Measurements from ENCODE around the gene C11orf65.

C11orf65 gene

GRCh38 chr11:108351468-108351867 lies 115.9 kb downstream of the C11orf65 start:
- DNase-seq (ENCODE audit: low spot score): no peak
- no peak overlapping the region for H3K27ac ChIP-seq
- ChIA-PET POLR2A (ENCODE audit: low non-redundant PET) (no interaction called here), CTCF (no interaction called here)
- TF ChIP-seq CTCF (conservative IDR thresholded peaks at IDR 0.05; ENCODE audit: low read depth): no peak

- POLR2A ChIA-PET (ENCODE audit: low non-redundant PET): no interaction called here
- CTCF ChIA-PET: interaction anchor here (0.6 kb wide), 1 partner anchor 220 kb away, joined by 3 read pairs; no protein-coding TSS in a partner anchor
- no peak for TF ChIP-seq CTCF (conservative IDR thresholded peaks at IDR 0.05; ENCODE audit: low read depth)
- no peak overlapping the region for H3K27ac ChIP-seq
- no peak for DNase-seq (ENCODE audit: low spot score)
Observed at GRCh38 chr11:108346451-108346850, 120.9 kb downstream of the C11orf65 start.

GRCh38 chr11:108345767-108346166 lies 121.6 kb downstream of the C11orf65 start:
- POLR2A ChIA-PET (ENCODE audit: low non-redundant PET): no interaction called here
- DNase-seq (ENCODE audit: low spot score): no peak
- TF ChIP-seq CTCF (conservative IDR thresholded peaks at IDR 0.05; ENCODE audit: low read depth): no peak
- CTCF ChIA-PET: no interaction called here
- H3K27ac ChIP-seq: no peak overlapping the region

- CTCF ChIA-PET: no interaction called here
- no peak for DNase-seq (ENCODE audit: low spot score)
- POLR2A ChIA-PET (ENCODE audit: low non-redundant PET): no interaction called here
- no peak overlapping the region for H3K27ac ChIP-seq
- TF ChIP-seq CTCF (conservative IDR thresholded peaks at IDR 0.05; ENCODE audit: low read depth): no peak
Observed at GRCh38 chr11:108343714-108344113, 123.6 kb downstream of the C11orf65 start.

GRCh38 chr11:108341654-108342053 lies 125.7 kb downstream of the C11orf65 start:
- ChIA-PET CTCF (no interaction called here), POLR2A (ENCODE audit: low non-redundant PET) (no interaction called here)
- no peak for TF ChIP-seq CTCF (conservative IDR thresholded peaks at IDR 0.05; ENCODE audit: low read depth)
- no peak overlapping the region for H3K27ac ChIP-seq
- no peak for DNase-seq (ENCODE audit: low spot score)

- TF ChIP-seq CTCF (conservative IDR thresholded peaks at IDR 0.05; ENCODE audit: low read depth): no peak
- ChIA-PET POLR2A (ENCODE audit: low non-redundant PET) (no interaction called here), CTCF (no interaction called here)
- peak; percentile 90 for DNase-seq (ENCODE audit: low spot score)
- H3K27ac ChIP-seq: no peak overlapping the region
Observed at GRCh38 chr11:108340973-108341372, 126.4 kb downstream of the C11orf65 start.

GRCh38 chr11:108338750-108339149 lies 128.6 kb downstream of the C11orf65 start:
- no peak for TF ChIP-seq CTCF (conservative IDR thresholded peaks at IDR 0.05; ENCODE audit: low read depth)
- CTCF ChIA-PET: no interaction called here
- H3K27ac ChIP-seq: no peak overlapping the region
- no peak for DNase-seq (ENCODE audit: low spot score)
- POLR2A ChIA-PET (ENCODE audit: low non-redundant PET): no interaction called here

Data from RWPE1 (cell line).